Measurements from ENCODE around the gene GDF7.

Gene GDF7

DNA sequence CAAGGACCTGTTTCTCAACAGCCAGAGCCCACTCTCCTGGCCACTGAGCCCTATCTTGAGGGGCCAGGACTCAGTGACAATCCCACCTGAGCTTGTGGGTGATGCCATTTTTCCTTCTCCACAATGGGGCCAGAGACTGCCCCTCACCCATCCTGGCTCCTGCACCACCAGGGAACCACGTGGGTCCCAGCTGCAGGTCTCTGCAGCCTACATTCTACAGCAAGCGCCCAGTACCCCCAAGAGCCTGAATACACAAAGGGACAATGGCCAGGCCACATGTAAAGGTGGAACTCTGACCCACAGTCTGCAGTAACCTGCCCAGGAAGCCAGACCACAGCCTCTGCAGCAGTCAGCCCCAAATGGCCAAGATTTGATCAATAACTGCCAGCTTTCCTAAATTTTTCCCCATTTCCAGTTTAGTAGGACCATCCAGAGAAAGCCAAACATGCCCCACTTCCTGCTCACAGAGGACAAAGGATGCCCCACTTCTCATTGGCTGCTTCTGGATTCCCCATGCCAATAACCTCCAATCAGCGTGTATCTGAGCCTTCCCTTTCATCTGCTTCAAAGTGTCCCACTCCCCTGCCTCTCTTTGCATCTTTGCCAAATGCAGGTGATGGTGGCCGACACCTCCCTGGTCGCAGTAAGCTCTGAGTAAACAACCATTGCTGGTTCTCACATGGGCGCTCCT lies 35.2 kb upstream of the GDF7 start:
- H3K36me3 ChIP-seq (ENCODE audit: control insufficient read depth, insufficient read depth, low read length) = no peaks in the 10 kb centered on the region
- no peak overlapping the region for H3K27ac ChIP-seq
- H3K9me3 ChIP-seq (ENCODE audit: control insufficient read depth, low read length) = no peaks in the 10 kb centered on the region
- no peak overlapping the region for H3K4me2 ChIP-seq (ENCODE audit: low read length)
- no peak overlapping the region for H2AFZ ChIP-seq
- no peak overlapping the region for H3K9ac ChIP-seq
- H3K79me2 ChIP-seq = peaks cover 12% of the 10 kb centered on the region
- no peaks in the 10 kb centered on the region for H3K27me3 ChIP-seq (ENCODE audit: control insufficient read depth, insufficient read depth, low read length)
- TF ChIP-seq, protein P1, sequence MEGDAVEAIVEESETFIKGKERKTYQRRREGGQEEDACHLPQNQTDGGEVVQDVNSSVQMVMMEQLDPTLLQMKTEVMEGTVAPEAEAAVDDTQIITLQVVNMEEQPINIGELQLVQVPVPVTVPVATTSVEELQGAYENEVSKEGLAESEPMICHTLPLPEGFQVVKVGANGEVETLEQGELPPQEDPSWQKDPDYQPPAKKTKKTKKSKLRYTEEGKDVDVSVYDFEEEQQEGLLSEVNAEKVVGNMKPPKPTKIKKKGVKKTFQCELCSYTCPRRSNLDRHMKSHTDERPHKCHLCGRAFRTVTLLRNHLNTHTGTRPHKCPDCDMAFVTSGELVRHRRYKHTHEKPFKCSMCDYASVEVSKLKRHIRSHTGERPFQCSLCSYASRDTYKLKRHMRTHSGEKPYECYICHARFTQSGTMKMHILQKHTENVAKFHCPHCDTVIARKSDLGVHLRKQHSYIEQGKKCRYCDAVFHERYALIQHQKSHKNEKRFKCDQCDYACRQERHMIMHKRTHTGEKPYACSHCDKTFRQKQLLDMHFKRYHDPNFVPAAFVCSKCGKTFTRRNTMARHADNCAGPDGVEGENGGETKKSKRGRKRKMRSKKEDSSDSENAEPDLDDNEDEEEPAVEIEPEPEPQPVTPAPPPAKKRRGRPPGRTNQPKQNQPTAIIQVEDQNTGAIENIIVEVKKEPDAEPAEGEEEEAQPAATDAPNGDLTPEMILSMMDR (IDR thresholded peaks at IDR 0.05) = no peak
- peaks cover 4% of the 10 kb centered on the region for H3K4me1 ChIP-seq
- no peak overlapping the region for H3K4me3 ChIP-seq (ENCODE audit: low read depth, low read length)

DNA sequence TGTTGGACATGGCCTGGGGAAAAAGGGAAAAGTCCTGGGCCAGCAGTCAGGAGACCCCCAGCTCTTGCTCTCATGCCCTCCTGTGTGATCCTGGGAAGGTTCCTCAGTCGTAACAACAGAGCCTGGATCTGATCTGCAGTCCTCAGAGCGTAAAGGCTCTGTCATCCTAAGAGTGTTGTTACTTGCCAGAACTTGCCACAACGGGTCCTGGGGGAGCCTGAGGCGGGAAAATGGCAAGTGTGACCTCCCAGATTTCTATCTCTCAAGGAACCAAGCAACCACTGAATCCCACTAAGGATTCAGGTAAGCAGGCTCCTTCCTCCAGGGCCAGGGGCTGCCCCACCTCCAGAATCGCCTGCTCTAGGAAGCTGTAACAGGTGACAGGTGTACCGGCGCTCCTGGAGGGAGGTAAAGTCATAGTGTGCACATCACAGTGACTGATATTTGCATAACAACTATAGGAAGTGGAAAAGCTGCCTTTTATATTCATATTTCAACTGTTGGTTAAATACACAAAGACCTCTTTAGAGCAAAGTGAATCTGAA lies 34.4 kb upstream of the GDF7 start:
- Histone ChIP-seq H3K27ac (no peak overlapping the region), H3K4me3 (ENCODE audit: low read depth, low read length) (no peak overlapping the region), H3K79me2 (peaks cover 12% of the 10 kb centered on the region), H3K4me1 (peaks cover 4% of the 10 kb centered on the region), H3K36me3 (ENCODE audit: control insufficient read depth, insufficient read depth, low read length) (no peaks in the 10 kb centered on the region), H3K27me3 (ENCODE audit: control insufficient read depth, insufficient read depth, low read length) (no peaks in the 10 kb centered on the region), H3K4me2 (ENCODE audit: low read length) (no peak overlapping the region), H2AFZ (no peak overlapping the region), H3K9ac (no peak overlapping the region), H3K9me3 (ENCODE audit: control insufficient read depth, low read length) (no peaks in the 10 kb centered on the region)
- TF ChIP-seq, protein P1 (IDR thresholded peaks at IDR 0.05) = no peak

DNA sequence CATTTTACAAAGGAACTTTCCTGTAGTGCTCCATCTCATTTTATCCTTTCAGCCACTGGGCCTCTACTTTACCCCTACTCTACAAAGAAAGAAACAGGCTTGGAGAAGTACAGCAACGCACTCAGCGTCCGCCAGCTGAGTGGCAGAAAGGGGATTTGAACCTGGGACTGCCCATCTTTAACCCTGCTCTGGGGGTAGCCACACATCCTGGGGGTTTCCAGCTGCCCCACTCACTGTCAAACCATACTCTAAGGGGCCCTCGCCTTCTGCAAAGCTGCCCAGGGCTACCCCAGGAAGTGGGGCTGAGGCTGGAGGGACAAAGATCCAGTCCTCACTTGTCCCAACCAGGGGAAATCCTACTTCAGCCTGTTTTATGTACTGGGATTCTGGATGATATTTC lies 33.9 kb upstream of the GDF7 start:
- peaks cover 12% of the 10 kb centered on the region for H3K79me2 ChIP-seq
- no peaks in the 10 kb centered on the region for H3K27me3 ChIP-seq (ENCODE audit: control insufficient read depth, insufficient read depth, low read length)
- H2AFZ ChIP-seq = no peak overlapping the region
- no peak overlapping the region for H3K4me3 ChIP-seq (ENCODE audit: low read depth, low read length)
- TF ChIP-seq, protein P1 (IDR thresholded peaks at IDR 0.05) = no peak
- H3K9me3 ChIP-seq (ENCODE audit: control insufficient read depth, low read length) = no peaks in the 10 kb centered on the region
- no peak overlapping the region for H3K4me2 ChIP-seq (ENCODE audit: low read length)
- peaks cover 4% of the 10 kb centered on the region for H3K4me1 ChIP-seq
- H3K36me3 ChIP-seq (ENCODE audit: control insufficient read depth, insufficient read depth, low read length) = no peaks in the 10 kb centered on the region
- H3K27ac ChIP-seq = no peak overlapping the region
- no peak overlapping the region for H3K9ac ChIP-seq

DNA sequence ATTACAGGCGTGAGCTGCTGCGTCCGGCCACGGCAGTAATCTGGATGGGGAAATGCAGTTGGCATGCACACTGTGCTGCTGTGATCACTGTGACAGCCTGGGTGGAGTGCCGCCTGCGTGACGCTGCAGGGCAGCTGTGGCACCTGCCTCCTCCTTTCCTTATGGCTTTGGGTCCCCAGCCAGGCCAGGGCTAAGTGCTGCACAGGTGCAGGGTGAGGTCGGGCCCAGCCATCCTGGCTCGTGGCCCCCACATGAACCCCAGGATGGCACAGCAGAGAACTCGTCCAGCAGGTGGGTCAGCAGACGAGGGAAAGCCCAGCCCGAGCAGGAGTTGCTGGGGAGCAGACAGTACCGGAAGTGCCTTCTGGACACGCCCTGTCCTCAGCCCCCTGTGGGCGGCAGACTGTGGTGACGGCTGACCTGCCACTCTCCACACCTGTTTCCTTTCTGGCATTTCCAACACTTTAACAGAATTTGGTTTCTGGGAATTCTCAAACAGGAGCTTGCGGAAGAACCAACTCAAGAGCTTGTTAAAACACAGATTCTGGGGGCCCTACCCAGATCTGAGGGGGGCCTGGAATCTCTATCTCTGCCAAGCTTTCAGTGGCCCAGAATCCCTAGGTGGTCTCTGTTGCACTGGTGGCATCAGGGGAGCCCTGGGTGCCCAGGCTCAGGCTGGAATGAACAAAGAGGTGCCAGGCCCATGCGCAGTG lies 33.0 kb upstream of the GDF7 start:
- Histone ChIP-seq H3K36me3 (ENCODE audit: control insufficient read depth, insufficient read depth, low read length) (no peaks in the 10 kb centered on the region), H3K4me3 (ENCODE audit: low read depth, low read length) (no peak overlapping the region)

More for the DNA sequence above, 33.0 kb upstream of the GDF7 start:
- Histone ChIP-seq H3K4me1 (peaks cover 4% of the 10 kb centered on the region), H3K4me2 (ENCODE audit: low read length) (no peak overlapping the region), H3K79me2 (peaks cover 5% of the 10 kb centered on the region), H3K27me3 (ENCODE audit: control insufficient read depth, insufficient read depth, low read length) (no peaks in the 10 kb centered on the region), H3K27ac (no peak overlapping the region), H3K9me3 (ENCODE audit: control insufficient read depth, low read length) (no peaks in the 10 kb centered on the region), H3K9ac (no peak overlapping the region), H2AFZ (no peak overlapping the region)
- TF ChIP-seq, protein P1 (IDR thresholded peaks at IDR 0.05) = no peak

Data from parathyroid adenoma (tissue), 2 donors.